H1 (cell line): ENCODE measurements around the gene MIER2. TPM values are rescaled to one million over a fixed set of nuclear protein-coding genes. Genes with fewer than 3 reads are reported as not detected.

Source experiments
- CHD7 ChIP-seq: fragments of 300-600 bp; sonication (generic); IDR thresholded peaks from 2 replicates; pipeline ENCODE4 v1.7.1; 2012; ENCODE audit warnings: low read length, moderate library complexity, mild to moderate bottlenecking, inconsistent platforms; ENCODE audit not compliant: insufficient replicate concordance
- MAFK ChIP-seq: IDR thresholded peaks from 2 replicates; pipeline ENCODE4 v1.6.1; 2012; ENCODE audit warnings: low read depth, mild to moderate bottlenecking, improper control_type of control experiment, low read length
- polyA plus RNA-seq, 7 experiments: library from polyadenylated mRNA; depleted of rRNA in 3 of 7; stranded (reverse) in 5 of 7; unstranded in 2 of 7; fragments of >200 nt in 5 of 7; fragments of 200-250 nt in 2 of 7; gene quantifications; 1 replicate in 5 of 7; 2 replicates in 1 of 7; 4 replicates in 1 of 7; pipeline versions ENCODE4 v1.2.1 to v1.2.3, GENCODE V29; 2011 to 2013; ENCODE audit warnings: missing spikeins in 2 of 7, mixed read lengths in 2 of 7
- total RNA-seq: library from RNA; stranded (reverse); fragmentation: NEBNext Ultra II Directional; extraction: Animal tissue kit (Norgen Biotek cat#: 25700); gene quantifications from 2 replicates; pipeline ENCODE4 v1.2.1, GENCODE V29; 2021

Gene MIER2
- total and polyA plus RNA-seq, 2 of the 8 experiments (the other 6 are each of a cell fraction or from before 2014, with no cell fraction given) = 30.3 to 48.3 TPM

GRCh38 chr19:280541-281009 lies 64.0 kb downstream of the MIER2 start (continued):
- TF ChIP-seq CHD7 (no peak), MAFK (no peak)
- TF ChIP-seq, all 59 proteins: peak for 0
